ENCODE results near the gene MAPK9. TPM values are rescaled to one million over a fixed set of nuclear protein-coding genes. Genes with fewer than 3 reads are reported as not detected.
"Not testable (repeated sequence)": the region's sequence is repeated elsewhere in the genome, so short reads cannot be mapped to it uniquely, and the experiment has no call there.

The MAPK9 gene
- total RNA-seq, 2 donors from 2014 or later = 27.9 to 34.9 TPM

DNA sequence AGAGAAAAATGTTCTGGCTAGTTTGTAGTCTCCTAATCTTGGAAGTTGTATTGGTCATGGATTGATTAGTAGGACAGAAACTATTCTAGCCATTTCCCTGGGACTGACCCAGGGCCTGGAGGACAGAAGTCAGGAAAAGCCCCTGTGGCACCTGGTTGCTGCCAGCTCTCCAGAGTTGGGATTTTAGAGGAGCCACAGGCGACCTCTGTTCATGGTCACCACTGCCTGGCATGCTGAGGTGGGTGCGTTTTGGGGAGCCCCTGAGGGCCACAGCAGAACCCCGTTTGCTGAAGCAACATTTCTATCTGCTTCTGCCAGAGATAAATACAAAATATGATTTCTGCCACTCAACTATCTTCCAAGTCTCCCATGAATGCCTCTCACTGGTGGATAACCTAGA is 7.6 kb upstream of the MAPK9 start:
- intact Hi-C loops (cut with DNase I) = loop anchor here in 1 of 2 donors (10.0 kb wide), 1 partner anchor 175 kb away; no protein-coding TSS in a partner anchor
- no peak for DNase-seq (ENCODE audit: low spot score)

DNA sequence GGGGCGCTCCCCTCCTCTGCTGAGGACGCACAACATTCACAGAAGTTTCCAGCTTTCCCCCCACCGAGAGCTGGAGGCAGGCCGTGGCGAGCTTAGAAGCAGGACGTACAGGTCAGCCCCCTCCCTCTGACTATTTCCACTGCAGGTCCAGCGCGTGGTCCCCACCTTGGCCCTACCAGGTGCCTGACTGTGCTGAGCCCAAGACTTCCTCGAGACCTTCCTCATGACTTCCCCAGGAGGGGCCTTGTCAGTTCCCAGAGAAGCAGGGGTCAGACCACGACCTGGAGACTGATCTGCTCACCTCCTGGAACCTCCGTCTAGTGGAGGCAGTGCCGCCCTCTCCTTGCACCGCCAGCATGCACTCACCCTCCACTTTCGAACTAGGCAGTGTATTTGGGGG is 7.1 kb upstream of the MAPK9 start:
- not testable (repeated sequence) for DNase-seq (ENCODE audit: low spot score)
- intact Hi-C loops (cut with DNase I) = loop anchor here in 1 of 2 donors (10.0 kb wide), 1 partner anchor 176 kb away; no protein-coding TSS in a partner anchor

DNA sequence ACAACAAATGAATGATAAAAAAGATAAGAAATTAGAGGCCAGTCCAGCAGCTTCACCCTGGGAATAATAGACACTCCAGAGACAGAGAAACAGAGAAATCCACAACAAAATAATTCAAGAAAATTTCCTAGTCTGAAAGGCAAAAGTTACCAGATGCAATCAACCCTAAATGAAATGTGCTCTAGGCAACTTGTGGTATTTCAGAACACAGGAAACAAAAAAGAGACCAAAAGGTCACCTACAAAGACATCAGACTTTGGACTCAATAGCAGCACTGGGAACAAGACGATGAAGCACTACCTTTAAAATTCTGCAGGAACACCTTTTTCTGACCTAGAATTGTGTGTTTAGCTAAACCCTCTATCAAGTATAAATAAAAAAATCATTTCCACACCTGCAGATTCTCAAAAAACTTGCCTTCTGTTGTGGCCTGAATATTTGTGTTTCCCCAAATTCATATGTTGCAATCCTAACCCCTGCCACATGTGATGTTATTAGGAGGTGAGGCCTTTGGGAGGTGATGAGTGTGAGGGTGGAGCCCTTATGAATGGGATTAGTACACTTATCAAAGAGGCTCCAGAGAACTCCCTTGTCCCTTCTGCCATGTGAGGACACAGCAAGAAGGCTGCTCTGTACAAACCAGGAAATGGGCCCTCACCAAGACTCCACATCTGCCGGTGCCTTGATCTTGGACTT is 5.9 kb upstream of the MAPK9 start:
- DNase-seq (ENCODE audit: low spot score) = no peak
- intact Hi-C loops (cut with DNase I) = loop anchor here in 1 of 2 donors (10.0 kb wide), 1 partner anchor 177 kb away; no protein-coding TSS in a partner anchor

DNA sequence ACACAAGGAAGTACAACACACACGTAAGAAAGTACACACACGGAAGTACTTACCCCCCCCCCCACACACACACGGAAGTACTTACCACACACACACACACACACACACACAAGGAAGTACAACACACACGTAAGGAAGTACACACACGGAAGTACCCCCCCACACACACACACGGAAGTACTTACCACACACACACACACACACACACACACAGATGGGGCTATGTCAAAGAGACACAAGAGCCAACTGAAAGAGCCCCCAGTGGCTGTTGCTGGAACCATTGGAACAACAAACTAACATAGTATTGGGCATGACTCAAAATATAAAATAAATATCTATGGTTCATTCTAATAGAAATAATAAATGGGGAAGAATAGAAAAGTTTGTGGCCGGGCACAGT is 4.9 kb upstream of the MAPK9 start:
- no peak for DNase-seq (ENCODE audit: low spot score)
- intact Hi-C loops (cut with DNase I) = loop anchor here in 1 of 2 donors (10.0 kb wide), 1 partner anchor 178 kb away; no protein-coding TSS in a partner anchor

DNA sequence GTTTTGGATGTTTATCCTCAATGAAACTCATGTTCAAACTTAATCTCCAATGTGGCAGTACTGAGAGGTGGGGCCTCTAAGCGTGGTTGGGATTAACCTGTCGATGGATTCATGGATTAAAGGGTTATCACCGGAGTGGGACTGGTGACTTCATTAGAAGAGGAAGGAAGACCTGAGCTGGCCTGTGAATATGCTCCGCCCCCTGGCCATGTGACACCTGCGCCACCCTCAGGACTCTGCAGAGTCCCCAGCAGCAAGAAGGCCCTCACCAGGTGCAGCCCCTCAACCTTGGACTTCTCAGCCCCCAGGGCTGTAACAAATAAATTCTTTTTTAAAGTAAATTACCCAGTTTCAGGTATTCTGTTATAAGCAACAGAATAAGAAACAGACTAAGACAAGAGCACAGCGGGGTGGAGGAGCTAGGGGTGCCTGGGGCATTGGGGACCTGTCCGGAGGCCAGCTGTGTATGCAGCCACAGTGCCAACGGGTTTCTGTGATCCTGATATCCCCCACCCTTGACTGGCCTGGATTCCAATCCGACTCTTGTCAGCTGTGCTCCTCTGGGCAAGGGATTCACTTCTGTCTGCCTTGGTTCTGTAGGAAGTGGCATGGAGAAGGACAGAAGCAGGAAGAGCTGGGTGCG is 3.2 kb upstream of the MAPK9 start:
- no peak for DNase-seq (ENCODE audit: low spot score)
- intact Hi-C loops (cut with DNase I) = loop anchor here (2.0 to 10.0 kb wide), 2 partner anchors 176 to 180 kb away; no protein-coding TSS in a partner anchor

DNA sequence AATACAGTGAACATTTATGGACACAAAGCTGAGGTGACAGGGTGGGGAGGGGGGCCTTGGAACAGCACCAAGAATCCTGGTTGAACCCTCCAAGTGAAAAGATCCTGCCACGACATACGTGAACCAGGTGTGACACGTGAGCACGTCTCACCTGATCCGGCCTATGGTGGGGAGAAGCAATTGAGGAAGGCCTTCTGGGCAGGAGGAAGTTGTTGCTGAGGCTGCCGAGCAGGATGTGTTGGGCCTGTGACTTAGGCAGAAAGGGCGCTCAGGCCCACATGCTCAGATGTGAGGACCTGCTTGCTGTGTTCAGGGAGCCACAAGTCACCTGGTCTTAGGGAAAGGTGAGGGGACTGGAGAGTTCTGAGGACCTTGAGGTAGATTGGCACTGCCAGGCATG is 2.5 kb upstream of the MAPK9 start:
- intact Hi-C loops (cut with DNase I) = loop anchor here (2.0 to 10.0 kb wide), 2 partner anchors 176 to 180 kb away; no protein-coding TSS in a partner anchor
- no peak for DNase-seq (ENCODE audit: low spot score)

DNA sequence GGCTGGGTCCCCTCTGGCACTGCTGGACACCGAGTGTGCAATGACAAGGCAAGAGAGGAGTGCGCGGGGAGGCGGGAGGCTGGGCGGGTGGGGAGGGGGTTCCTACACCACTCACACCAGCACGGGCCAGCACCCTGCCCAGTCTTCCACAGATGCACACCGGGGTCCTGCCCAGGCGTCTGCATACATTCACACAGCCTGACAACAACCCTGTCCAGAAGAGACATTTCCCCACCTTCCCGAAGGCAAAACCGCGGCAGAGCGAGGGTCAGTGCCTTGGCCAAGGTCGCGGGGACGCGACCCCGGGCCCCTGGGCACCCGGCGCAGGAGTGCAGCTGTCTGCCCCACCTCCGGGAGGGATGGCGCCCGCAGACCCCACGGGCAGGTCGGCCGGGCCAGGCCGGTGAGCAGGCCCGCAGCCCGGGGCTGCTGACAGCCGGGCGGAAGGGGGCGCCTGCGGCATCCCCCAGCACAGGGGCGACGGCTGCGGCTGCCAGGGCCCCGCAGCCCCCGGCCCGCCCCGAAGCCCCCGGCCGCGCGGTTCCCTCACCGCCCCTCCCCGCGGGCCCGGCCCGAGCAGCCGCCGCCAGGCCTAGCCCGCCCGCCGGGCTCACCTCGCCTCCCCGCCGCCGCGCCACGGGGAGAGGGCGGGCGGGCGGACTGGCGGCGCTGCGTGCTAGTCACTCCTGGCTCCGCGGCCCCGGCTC is 496 bp downstream of the MAPK9 start:
- no peak for DNase-seq (ENCODE audit: low spot score)
- intact Hi-C loops (cut with DNase I) = loop anchor here in 1 of 2 donors (10.0 kb wide), 1 partner anchor 183 kb away; no protein-coding TSS in a partner anchor

DNA sequence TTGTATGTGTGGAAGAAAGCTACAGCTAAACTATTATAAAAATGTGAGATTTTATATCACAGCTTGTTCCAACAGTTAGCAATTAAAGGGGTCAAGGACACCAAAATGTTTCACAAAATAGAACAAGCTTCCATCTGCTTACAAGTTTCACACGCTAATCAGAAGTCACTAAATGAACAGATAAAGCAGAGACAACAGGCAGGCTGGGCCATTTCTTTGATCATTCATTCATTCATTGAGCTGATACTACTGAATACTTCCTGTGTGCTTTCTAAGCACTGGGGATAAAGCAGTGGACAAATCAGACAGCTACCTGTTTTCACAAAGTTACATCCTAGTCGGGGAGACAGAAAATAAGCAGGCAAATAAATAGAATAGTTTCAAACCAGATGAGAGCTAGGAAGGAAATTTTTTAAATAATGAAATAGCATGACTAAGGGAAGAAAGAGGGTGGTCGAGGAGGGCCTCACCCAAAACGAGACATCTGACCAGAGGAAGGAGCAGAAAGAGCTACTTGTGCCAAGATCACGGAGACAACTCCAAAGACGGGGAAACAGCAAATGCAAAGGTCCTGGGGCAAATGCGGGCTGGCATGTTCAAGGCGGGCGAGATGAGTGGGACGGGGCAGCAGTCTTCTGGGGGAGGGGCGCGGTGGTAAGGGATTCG is 1.2 kb downstream of the MAPK9 start:
- no peak for DNase-seq (ENCODE audit: low spot score)
- intact Hi-C loops (cut with DNase I) = loop anchor here in 1 of 2 donors (10.0 kb wide), 1 partner anchor 184 kb away; no protein-coding TSS in a partner anchor

DNA sequence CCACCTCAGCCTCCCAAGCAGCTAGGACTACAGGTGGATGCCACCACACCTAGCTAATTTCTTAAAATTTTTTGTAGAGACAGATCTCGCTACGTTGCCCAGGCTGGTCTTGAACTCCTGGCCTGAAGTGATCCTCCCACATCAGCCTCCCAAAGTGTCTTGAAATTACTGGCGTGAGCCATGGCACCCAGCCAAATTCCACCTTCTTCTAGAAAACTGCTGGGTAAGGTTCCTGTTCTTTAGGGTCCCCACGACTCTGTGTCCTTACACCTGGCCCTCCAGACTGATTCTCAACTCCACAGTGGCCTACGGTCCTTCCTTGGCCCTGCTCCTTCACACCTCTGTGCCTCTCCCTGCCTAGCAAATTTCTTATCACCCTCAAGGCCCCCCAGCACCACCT is 1.9 kb downstream of the MAPK9 start:
- DNase-seq (ENCODE audit: low spot score) = no peak
- intact Hi-C loops (cut with DNase I) = loop anchor here in 1 of 2 donors (10.0 kb wide), 1 partner anchor 185 kb away; no protein-coding TSS in a partner anchor

DNA sequence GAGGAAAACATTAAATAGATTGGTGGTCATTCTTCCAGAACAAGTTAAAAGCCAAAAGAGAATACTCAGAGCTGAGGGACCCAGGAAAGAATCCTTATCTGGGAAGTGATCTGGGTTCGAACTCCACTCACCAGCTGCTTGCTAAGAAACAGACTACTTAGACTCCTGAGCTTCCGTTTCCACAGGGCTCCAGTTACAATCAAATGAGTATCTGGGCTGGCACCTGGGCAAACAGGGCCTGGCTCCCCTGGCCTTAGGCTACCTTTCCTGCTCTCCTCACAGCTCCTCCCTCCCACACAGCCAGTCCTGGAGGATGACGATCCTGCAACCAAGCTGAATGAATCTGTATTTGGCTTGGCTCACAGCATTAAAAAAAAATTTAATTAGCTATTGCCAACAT is 2.5 kb downstream of the MAPK9 start:
- no peak for DNase-seq (ENCODE audit: low spot score)
- intact Hi-C loops (cut with DNase I) = no loop called here

DNA sequence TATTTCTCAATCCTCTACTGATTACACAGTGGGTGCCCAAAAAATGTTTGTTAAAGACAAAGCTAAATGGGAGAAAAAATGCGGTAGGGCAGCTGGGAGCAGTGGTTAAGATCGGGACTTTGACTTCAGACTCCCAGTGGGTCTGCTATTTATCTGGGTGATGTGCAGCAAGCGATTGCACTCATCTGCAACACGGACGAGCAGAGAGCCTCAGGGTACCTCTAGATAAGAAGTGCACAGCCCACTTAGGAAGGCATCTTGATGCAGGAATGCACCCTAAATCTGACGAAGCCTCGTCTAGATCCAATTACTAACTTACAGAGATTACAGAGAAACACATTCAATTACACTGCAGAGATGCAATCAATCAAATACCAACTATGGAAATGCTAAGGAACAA is 4.0 kb downstream of the MAPK9 start:
- intact Hi-C loops (cut with DNase I) = no loop called here
- DNase-seq (ENCODE audit: low spot score) = no peak

DNA sequence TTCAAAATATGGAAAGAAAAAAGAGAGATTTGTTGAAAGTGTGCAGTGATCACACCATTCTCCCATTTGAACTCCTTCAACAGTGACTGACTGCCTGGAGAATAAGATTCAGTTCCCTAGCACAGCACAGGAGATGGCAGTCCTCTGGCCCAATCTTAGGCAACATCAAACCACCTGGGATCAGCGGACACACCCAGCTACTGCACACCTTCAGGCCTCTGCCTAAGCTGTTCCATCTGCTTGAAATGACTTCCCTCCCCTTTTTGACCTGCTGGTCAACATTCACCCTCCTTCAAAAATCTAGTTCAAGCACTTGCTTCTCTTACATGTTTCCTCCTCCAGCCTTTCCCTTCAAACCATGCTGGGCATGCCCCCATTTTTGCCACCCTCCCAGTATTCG is 4.5 kb downstream of the MAPK9 start:
- intact Hi-C loops (cut with DNase I) = no loop called here
- no peak for DNase-seq (ENCODE audit: low spot score)

DNA sequence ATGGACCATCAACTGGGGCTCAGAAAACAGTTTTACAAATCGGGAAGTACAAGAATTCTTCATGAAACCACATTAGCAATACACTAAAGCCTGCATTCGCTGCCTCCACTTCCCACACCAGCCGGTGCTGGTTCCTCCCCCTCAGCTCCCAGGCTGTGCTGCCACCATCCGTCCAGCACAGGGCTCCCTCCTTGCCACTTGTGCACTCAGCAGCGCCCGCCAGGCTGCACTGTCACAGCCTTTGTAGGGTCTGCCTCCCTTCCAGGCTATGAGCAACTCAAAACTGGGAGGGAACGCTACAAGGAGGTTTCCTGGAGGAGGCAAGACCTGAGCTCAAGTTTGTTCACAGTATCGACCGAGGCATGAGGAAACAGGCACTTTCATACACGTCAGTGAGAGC is 7.7 kb downstream of the MAPK9 start:
- DNase-seq (ENCODE audit: low spot score) = no peak
- intact Hi-C loops (cut with DNase I) = no loop called here

DNA sequence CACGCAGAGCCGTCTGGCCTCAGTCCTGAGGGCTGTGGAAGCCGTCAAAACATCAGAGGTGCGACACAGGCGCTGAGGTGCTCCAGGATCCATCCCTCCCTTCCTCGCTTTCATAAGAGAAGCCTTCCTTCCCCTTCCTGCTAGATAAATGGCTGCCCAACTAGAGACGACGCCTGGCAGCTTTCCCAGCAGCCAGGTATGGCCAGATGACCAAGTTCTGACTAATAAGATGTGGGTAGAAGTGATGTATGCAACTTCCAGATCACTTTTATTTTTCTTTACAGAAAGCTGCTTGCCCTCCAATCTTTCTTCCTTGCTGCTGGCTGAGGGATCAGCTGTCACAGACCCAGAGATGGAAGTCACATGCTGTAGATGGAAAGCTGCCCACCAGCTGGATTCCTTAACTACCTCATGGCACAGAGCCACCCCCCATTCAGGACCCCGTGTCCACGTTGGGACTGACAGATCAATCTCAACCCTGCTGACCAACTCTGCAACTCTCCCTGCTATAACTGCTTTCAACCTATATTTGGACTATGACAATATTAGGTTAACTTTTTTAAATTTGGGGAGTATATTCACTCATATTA is 8.8 kb downstream of the MAPK9 start:
- no peak for DNase-seq (ENCODE audit: low spot score)
- intact Hi-C loops (cut with DNase I) = no loop called here

DNA sequence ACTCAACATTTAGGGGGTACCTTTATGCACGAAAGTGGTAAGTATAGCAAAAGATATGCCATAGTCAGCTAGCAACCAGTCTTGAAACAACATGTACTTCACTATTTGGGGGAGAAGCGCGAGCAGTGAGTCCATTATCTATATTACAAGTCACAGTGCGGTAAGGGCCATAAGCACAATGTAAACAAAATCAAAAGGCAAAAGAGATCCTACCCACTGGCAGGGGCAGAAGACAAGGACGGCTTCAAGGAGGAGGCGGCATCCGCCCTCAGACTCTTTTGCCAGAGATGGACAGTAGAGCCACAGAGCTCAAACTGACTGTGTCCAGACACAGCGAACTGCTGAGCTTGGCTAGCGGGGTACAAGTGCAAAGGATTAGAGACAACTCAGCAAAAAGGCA is 9.6 kb downstream of the MAPK9 start:
- no peak for DNase-seq (ENCODE audit: low spot score)
- intact Hi-C loops (cut with DNase I) = no loop called here

DNA sequence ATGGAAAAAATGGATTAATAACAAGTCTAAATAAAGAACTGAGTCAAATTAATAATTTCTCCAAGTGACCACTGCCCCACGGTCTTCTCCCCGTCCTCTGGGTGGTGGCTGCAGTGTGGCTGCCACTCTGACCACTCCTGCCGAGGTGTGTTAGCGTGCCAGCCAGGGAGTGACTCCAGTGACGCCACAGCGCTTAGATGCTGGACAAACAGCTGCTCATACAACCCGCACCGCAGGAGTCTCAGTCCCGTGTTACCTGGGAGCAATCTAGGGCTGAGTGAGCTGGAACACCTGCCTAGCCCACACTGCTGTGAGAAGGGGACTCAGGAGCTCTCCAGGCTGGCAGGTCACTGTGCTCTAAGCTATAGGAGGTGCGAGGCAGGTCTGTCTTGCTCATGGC is 10.2 kb downstream of the MAPK9 start:
- DNase-seq (ENCODE audit: low spot score) = no peak
- intact Hi-C loops (cut with DNase I) = no loop called here

DNA sequence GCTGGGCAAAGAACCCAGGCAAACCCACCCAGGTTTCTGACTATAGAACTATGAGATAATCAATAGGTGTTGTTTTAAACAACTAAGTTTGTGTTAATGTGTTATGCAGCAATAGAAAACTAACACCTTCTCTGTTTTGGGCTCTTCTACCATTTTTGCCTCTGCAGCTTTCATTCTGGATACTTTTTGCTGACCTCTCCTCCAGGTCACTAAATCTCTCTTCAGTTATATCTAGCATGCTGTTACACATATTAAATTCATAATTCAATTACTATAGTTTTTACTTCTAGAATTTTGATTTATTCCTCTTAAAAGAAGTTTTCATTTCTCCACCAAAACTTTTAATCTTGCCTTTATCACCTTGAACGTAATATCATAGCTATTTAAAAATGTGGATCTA is 17.2 kb downstream of the MAPK9 start:
- intact Hi-C loops (cut with DNase I) = no loop called here
- DNase-seq (ENCODE audit: low spot score) = no peak

DNA sequence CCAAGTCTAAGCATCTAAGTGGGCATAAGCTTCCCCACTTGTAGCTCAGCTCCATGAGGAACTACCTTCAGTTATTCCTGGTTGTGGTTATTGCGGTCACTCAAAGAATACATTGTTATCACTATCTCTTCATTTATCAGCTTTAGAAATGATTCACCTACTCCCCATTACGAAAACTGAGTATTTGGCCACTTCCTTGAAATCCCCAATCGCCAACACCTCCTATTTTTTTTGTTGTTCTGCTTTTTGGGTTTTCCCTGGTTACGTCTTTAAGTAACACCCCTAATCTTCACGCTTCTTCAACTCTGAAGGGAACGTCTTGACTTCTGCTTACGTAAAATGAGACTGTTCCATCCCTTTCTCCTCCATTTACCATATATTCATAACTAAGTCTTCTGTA is 20.7 kb downstream of the MAPK9 start:
- intact Hi-C loops (cut with DNase I) = no loop called here
- no peak for DNase-seq (ENCODE audit: low spot score)

DNA sequence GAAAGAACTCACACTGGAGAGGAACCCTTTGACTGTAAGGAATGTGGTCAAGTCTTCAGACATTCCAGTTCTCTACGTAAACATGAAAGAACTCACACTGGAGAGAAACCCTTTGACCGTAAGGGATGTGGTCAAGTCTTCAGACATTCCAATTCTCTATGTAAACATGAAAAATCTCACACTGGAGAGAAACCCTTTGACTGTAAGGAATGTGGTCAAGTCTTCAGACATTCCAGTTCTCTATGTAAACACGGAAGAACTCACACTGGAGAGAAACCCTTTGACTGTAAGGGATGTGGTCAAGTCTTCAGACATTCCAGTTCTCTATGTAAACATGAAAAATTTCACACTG is 32.6 kb downstream of the MAPK9 start:
- intact Hi-C loops (cut with DNase I) = no loop called here
- DNase-seq (ENCODE audit: low spot score) = no peak
